Nephron (organoid): Measurements from ENCODE around the gene TAT.

Experiments used
- H3K27ac Mint-ChIP-seq, 3 experiments: 2 replicates each; pipeline ENCODE4 v1.8.0; 2020; ENCODE audit warnings: mixed read lengths in 3 of 3, mild to moderate bottlenecking in 2 of 3, moderate library complexity in 1 of 3
- H3K27me3 Mint-ChIP-seq: 2 replicates; pipeline ENCODE4 v1.8.0; 2021; ENCODE audit warnings: low read depth, mild to moderate bottlenecking, moderate library complexity, mixed read lengths
- H3K36me3 Mint-ChIP-seq: 2 replicates; pipeline ENCODE4 v1.8.0; 2020; ENCODE audit warnings: low read depth, mixed read lengths
- H3K4me1 Mint-ChIP-seq: 2 replicates; pipeline ENCODE4 v1.8.0; 2020; ENCODE audit warnings: mixed read lengths
- H3K4me3 Mint-ChIP-seq, 3 experiments: 2 replicates each; pipeline ENCODE4 v1.8.0; 2020; ENCODE audit warnings: mild to moderate bottlenecking in 3 of 3, mixed read lengths in 3 of 3, moderate library complexity in 2 of 3
- H3K9me3 Mint-ChIP-seq: 2 replicates; pipeline ENCODE4 v1.8.0; 2020; ENCODE audit warnings: mixed read lengths
- CTCF ChIP-seq, 3 experiments: fragments of 200-600 bp; sonication (generic); IDR thresholded peaks; one replicate each; pipeline ENCODE4 v1.5.0; 2021; ENCODE audit warnings: antibody characterized with exemption in 3 of 3; ENCODE audit not compliant: unreplicated experiment in 3 of 3

TAT gene

DNA sequence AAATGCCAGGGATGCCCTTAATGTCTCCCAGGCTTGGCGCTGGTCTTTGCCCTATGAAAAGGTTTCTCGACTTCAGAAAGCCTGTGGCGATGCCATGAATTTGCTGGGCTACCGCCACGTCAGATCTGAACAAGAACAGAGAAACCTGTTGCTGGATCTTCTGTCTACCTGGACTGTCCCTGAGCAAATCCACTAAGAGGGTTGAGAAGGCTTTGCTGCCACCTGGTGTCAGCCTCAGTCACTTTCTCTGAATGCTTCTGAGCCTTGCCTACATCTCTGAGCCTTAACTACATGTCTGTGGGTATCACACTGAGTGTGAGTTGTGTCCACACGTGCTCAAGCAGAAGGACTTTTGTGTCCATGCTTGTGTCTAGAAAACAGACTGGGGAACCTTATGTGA lies 39.2 kb downstream of the TAT start:
- no peak overlapping the region for H3K27ac Mint-ChIP-seq
- peak; percentile 28 to 56 (median 45) for TF ChIP-seq CTCF (IDR thresholded peaks at IDR 0.05; ENCODE audit: unreplicated experiment in 3 of 3)

DNA sequence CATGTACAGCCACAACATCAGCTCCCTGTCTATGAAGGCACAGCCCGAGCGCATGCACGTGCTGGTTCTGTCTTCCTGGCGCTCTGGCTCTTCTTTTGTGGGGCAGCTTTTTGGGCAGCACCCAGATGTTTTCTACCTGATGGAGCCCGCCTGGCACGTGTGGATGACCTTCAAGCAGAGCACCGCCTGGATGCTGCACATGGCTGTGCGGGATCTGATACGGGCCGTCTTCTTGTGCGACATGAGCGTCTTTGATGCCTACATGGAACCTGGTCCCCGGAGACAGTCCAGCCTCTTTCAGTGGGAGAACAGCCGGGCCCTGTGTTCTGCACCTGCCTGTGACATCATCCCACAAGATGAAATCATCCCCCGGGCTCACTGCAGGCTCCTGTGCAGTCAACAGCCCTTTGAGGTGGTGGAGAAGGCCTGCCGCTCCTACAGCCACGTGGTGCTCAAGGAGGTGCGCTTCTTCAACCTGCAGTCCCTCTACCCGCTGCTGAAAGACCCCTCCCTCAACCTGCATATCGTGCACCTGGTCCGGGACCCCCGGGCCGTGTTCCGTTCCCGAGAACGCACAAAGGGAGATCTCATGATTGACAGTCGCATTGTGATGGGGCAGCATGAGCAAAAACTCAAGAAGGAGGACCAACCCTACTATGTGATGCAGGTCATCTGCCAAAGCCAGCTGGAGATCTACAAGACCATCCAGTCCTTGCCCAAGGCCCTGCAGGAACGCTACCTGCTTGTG lies 40.0 kb downstream of the TAT start:
- no peak for TF ChIP-seq CTCF (IDR thresholded peaks at IDR 0.05; ENCODE audit: unreplicated experiment in 3 of 3)
- H3K4me1 Mint-ChIP-seq, result no peaks in the 10 kb centered on the region
- H3K4me3 Mint-ChIP-seq, result no peak overlapping the region
- no peaks in the 10 kb centered on the region for H3K36me3 Mint-ChIP-seq
- H3K27me3 Mint-ChIP-seq, result no peaks in the 10 kb centered on the region
- no peaks in the 10 kb centered on the region for H3K9me3 Mint-ChIP-seq
- H3K27ac Mint-ChIP-seq, result no peak overlapping the region

More for the DNA sequence above, 39.2 kb downstream of the TAT start:
- peaks cover 4% of the 10 kb centered on the region for H3K27me3 Mint-ChIP-seq
- no peak overlapping the region for H3K4me3 Mint-ChIP-seq
- H3K36me3 Mint-ChIP-seq, result no peaks in the 10 kb centered on the region
- H3K9me3 Mint-ChIP-seq, result no peaks in the 10 kb centered on the region
- no peaks in the 10 kb centered on the region for H3K4me1 Mint-ChIP-seq

- peaks cover 3% of the 10 kb centered on the region for H3K27me3 Mint-ChIP-seq
- H3K4me3 Mint-ChIP-seq, result no peak overlapping the region
Observed at GRCh38 chr16:71532366-71532765, 44.5 kb downstream of the TAT start.

DNA sequence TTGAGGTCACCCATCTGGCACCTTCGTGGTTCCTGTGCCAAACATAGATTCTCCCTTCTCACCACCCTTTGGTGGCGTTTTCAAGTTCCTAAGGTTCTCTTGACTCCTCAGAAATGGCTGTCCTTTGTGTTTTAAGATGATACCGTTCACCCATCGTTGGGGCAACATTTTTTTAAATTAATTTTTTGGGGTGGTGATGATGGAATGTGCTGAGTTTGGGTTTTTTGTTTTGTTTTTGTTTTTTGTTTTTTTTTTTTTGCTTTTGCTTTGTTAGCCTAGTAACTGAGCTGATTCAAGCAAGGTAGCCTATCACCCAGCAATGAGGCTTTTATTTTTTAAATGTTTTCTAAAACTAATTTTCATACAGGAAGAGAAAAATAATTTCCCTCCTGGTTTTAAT lies 48.0 kb downstream of the TAT start:
- no peaks in the 10 kb centered on the region for H3K36me3 Mint-ChIP-seq
- no peak overlapping the region for H3K27ac Mint-ChIP-seq
- H3K9me3 Mint-ChIP-seq, result no peaks in the 10 kb centered on the region
- H3K4me1 Mint-ChIP-seq, result peaks cover 21% of the 10 kb centered on the region
- TF ChIP-seq CTCF (IDR thresholded peaks at IDR 0.05; ENCODE audit: unreplicated experiment in 3 of 3), result no peak
- no peak overlapping the region for H3K4me3 Mint-ChIP-seq
- H3K27me3 Mint-ChIP-seq, result peaks cover 13% of the 10 kb centered on the region

More at GRCh38 chr16:71532366-71532765, 44.5 kb downstream of the TAT start:
- H3K9me3 Mint-ChIP-seq, result no peaks in the 10 kb centered on the region
- H3K36me3 Mint-ChIP-seq, result no peaks in the 10 kb centered on the region
- TF ChIP-seq CTCF (IDR thresholded peaks at IDR 0.05; ENCODE audit: unreplicated experiment in 3 of 3), result no peak
- no peak overlapping the region for H3K27ac Mint-ChIP-seq
- H3K4me1 Mint-ChIP-seq, result no peaks in the 10 kb centered on the region

- Mint-ChIP-seq H3K27me3 (peaks cover 13% of the 10 kb centered on the region), H3K9me3 (no peaks in the 10 kb centered on the region), H3K36me3 (no peaks in the 10 kb centered on the region), H3K27ac (no peak overlapping the region), H3K4me3 (no peak overlapping the region), H3K4me1 (peaks cover 21% of the 10 kb centered on the region)
- TF ChIP-seq CTCF (IDR thresholded peaks at IDR 0.05; ENCODE audit: unreplicated experiment in 3 of 3), result no peak
Observed at GRCh38 chr16:71528257-71528656, 48.6 kb downstream of the TAT start.

DNA sequence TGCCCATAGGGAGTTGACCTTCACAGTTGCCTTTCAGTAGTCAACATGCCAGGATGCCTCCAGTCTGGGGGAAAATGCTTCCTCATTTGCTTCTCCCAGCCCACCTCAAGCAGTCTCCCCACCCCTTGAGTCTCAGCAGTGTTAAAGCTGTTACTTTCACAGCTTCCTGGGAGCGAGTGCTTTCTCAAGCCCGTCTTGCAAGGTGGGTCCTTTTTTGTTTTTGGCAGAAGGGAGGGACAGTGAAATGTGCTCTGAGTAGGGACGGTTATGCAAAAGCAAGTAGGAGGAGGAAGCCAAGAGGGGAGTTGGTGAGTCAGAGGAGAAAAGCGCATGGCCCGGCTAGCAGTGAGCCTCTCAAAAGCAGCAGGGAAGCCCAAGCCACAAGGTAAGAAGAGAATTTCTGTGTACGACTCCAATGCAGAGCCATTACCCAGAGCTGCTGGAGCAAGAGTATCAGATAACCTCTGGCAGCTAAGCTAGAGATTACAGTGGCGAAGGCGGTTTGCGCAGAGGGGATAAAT lies 50.7 kb downstream of the TAT start, which contains the start of gene CHST4:
Gene CHST4, plus strand, starts transcription at position 316 of the 521 bp plus-strand sequence. CDS start 10,252 bp downstream, outside the sequence.
- Mint-ChIP-seq H3K27me3 (peaks cover 11% of the 10 kb centered on the region), H3K9me3 (no peaks in the 10 kb centered on the region), H3K36me3 (no peaks in the 10 kb centered on the region), H3K4me3 (peak within 1 kb of the TSS; percentile 2 to 45 (median 7)), H3K27ac (peak within 1 kb of the TSS in 1 of 3 experiments; percentile 71), H3K4me1 (peaks cover 21% of the 10 kb centered on the region)
- no peak for TF ChIP-seq CTCF (IDR thresholded peaks at IDR 0.05; ENCODE audit: unreplicated experiment in 3 of 3)
